WI38 (cell line): ENCODE measurements around the gene LMX1A.

Experiments used
- H3K4me3 ChIP-seq: 2 replicates; pipeline ENCODE4 v1.5.1; 2011; ENCODE audit warnings: low read depth, mild to moderate bottlenecking, control low read depth, low read length
- TF ChIP-seq, protein P1 (sequence below): IDR thresholded peaks from 2 replicates; pipeline ENCODE4 v1.5.1; 2012; ENCODE audit warnings: low read depth, mild to moderate bottlenecking, control low read depth, low read length

Gene LMX1A

DNA sequence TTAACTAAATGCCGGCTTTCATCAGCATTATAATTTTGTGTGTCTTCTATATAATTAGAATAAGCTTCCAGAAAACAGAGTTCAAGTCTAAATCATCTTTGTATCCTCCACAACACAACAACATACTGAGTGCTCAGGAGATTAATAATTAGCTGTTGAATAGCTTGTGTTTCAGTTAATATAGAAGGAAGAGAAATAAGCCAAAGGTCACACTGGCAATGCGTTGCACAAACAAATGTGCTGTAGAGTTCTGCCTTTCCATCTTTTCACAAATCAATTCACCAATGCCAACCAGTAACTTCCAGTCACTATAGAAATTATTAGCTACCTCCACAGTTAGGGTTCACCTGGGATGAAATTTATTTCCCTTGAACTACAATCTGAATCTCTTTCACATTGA, 132.0 kb downstream of the LMX1A start:
- no peak overlapping the region for H3K4me3 ChIP-seq

GRCh38 chr1:165222580-165222979, 133.9 kb downstream of the LMX1A start:
- TF ChIP-seq, protein P1, sequence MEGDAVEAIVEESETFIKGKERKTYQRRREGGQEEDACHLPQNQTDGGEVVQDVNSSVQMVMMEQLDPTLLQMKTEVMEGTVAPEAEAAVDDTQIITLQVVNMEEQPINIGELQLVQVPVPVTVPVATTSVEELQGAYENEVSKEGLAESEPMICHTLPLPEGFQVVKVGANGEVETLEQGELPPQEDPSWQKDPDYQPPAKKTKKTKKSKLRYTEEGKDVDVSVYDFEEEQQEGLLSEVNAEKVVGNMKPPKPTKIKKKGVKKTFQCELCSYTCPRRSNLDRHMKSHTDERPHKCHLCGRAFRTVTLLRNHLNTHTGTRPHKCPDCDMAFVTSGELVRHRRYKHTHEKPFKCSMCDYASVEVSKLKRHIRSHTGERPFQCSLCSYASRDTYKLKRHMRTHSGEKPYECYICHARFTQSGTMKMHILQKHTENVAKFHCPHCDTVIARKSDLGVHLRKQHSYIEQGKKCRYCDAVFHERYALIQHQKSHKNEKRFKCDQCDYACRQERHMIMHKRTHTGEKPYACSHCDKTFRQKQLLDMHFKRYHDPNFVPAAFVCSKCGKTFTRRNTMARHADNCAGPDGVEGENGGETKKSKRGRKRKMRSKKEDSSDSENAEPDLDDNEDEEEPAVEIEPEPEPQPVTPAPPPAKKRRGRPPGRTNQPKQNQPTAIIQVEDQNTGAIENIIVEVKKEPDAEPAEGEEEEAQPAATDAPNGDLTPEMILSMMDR: no peak
- no peak overlapping the region for H3K4me3 ChIP-seq

More for the DNA sequence above, 132.0 kb downstream of the LMX1A start:
- TF ChIP-seq, protein P1: no peak

DNA sequence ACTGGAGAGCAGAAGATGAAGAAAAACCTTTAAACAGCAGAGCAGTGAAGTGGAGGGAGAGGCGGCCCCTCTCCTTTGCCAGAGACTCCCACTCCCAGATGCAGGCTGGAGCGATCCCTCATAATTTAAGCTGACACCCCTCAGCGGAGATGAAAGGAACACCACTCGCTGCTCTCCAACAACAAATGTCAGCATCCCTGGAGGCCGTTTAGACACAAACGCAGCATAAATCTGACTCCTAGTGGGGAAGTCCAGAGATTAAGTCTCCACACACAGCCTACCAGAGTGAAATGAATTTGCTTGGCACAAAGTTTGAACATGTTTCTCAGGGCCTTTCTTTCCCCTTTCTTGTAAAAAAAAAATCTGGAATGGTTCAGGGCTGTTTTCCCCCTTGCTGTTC, 137.8 kb downstream of the LMX1A start:
- TF ChIP-seq, protein P1: no peak

DNA sequence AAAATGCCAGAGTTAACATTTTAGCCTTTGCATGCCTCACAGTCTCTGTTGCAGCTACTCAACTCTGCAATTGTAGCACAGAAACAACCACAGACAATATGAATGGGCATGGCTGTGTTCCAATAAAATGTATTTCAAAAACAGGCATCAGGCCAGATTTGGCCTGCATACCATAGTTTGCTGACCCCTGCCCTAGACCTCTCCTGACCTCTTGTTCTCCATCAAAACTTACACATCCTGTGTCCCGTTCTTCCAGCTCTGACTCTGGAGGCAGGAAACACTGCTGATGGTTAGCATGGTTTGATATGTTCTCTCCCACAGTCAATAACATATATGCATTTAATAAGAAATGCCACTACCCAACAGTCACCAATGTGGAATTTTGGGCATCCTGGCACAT, 138.6 kb downstream of the LMX1A start:
- H3K4me3 ChIP-seq: no peak overlapping the region
- TF ChIP-seq, protein P1: no peak

More for the DNA sequence above, 137.8 kb downstream of the LMX1A start:
- H3K4me3 ChIP-seq: no peak overlapping the region

DNA sequence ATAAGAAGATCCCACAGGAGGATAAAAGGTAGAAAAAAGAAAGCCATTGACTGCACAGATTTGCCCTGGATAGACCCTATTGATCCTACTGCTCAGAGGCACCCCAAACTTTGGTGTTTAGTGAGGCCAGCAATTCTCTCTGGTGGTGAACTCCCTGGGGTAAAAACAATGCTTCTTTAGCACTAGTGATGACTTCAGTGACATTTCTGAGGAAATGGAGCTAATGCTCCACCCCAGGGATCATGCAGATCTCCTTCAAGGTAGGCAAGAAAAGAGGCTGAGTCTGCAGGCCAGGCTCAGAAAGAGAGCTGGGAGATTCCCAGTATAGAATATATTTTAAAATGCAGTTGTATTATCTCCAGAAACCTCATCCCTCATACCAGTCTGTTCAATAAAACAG, 140.3 kb downstream of the LMX1A start:
- TF ChIP-seq, protein P1: no peak
- H3K4me3 ChIP-seq: no peak overlapping the region

GRCh38 chr1:165215676-165216075, 140.8 kb downstream of the LMX1A start:
- TF ChIP-seq, protein P1: no peak
- no peak overlapping the region for H3K4me3 ChIP-seq

DNA sequence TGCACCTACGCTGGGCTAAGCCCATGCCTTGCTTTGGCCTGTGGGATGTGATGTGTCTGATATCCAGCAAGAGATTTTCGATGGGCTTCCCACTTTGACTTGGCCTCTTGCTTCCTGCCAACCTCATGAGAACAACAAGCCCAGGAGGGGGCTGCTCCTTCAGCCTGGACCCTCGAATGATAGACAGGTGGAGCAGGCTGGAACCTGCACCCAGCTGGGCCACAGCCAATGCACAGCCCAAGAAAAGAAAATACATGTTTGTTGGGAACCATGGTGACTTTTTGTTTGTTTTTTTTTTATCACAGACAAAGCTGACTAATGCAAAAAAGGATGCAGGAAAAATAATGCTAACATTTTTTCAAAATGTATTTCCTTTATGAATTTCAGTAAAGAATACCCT, 144.3 kb downstream of the LMX1A start:
- TF ChIP-seq, protein P1: no peak
- no peak overlapping the region for H3K4me3 ChIP-seq
